ENCODE data around the gene KCNQ5. TPM values are rescaled to one million over a fixed set of nuclear protein-coding genes. Genes with fewer than 3 reads are reported as not detected.

Gene KCNQ5
- total RNA-seq, 1 experiment from 2014 or later: not detected

- TF ChIP-seq SP1 (IDR thresholded peaks at IDR 0.05; ENCODE audit: low read depth) (no peak), ZFX (IDR thresholded peaks at IDR 0.05) (no peak), POLR2A (IDR thresholded peaks at IDR 0.05; ENCODE audit: borderline replicate concordance, extremely low read depth, insufficient read depth, insufficient read length) (no peak), ELF1 (IDR thresholded peaks at IDR 0.05; ENCODE audit: borderline replicate concordance, low read depth) (no peak), ZNF274 (IDR thresholded peaks at IDR 0.05; ENCODE audit: low read depth, low read length) (no peak), EZH2phosphoT487 (IDR thresholded peaks at IDR 0.05; ENCODE audit: borderline replicate concordance) (no peak), CTCF (IDR thresholded peaks at IDR 0.05 in 2 of 3, conservative IDR thresholded peaks at IDR 0.05 in 1 of 3; ENCODE audit: borderline replicate concordance in 1 of 3, insufficient read depth in 1 of 3, low read depth in 2 of 3, low read length in 2 of 3) (no peak), EGR1 (IDR thresholded peaks at IDR 0.05; ENCODE audit: low read depth) (no peak), RAD21 (IDR thresholded peaks at IDR 0.05; ENCODE audit: low read depth) (no peak), JUND (IDR thresholded peaks at IDR 0.05) (no peak), FOSL1 (IDR thresholded peaks at IDR 0.05; ENCODE audit: low read depth) (no peak)
- TF ChIP-seq, protein P1, sequence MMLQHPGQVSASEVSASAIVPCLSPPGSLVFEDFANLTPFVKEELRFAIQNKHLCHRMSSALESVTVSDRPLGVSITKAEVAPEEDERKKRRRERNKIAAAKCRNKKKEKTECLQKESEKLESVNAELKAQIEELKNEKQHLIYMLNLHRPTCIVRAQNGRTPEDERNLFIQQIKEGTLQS (IDR thresholded peaks at IDR 0.05): no peak
- TF ChIP-seq, protein P2, sequence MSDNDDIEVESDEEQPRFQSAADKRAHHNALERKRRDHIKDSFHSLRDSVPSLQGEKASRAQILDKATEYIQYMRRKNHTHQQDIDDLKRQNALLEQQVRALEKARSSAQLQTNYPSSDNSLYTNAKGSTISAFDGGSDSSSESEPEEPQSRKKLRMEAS (IDR thresholded peaks at IDR 0.05): no peak
- no peak for ATAC-seq
- Histone ChIP-seq H3K79me2 (ENCODE audit: insufficient read depth, low read length) (no peaks in the 10 kb centered on the region), H3K9ac (ENCODE audit: low read length) (no peak overlapping the region), H3K4me1 (ENCODE audit: control insufficient read depth in 1 of 2, insufficient read depth in 2 of 2, low read length in 2 of 2) (no peaks in the 10 kb centered on the region), H3K4me3 (replicated peaks in 1 of 2; ENCODE audit: low read depth in 1 of 2, low read length in 2 of 2) (no peak overlapping the region), H3K27me3 (ENCODE audit: insufficient read depth, low read length) (peaks cover 9% of the 10 kb centered on the region), H3K9me3 (ENCODE audit: control insufficient read depth in 1 of 2, insufficient read depth in 1 of 2, low read depth in 1 of 2, low read length in 2 of 2) (no peaks in the 10 kb centered on the region), H3K27ac (ENCODE audit: low read depth, low read length) (no peak overlapping the region), H2AFZ (ENCODE audit: low read depth, low read length, poor library complexity, severe bottlenecking) (no peak overlapping the region), H3K4me2 (ENCODE audit: low read length) (no peak overlapping the region), H3K9me2 (ENCODE audit: insufficient read depth) (no peaks in the 10 kb centered on the region), H4K20me1 (ENCODE audit: insufficient read depth) (no peaks in the 10 kb centered on the region), H3K36me3 (ENCODE audit: control insufficient read depth in 1 of 2, insufficient read depth in 2 of 2, low read length in 2 of 2) (no peaks in the 10 kb centered on the region)
- intact Hi-C loops (cut with micrococcal nuclease): no loop called here
- POLR2A ChIA-PET: no interaction called here
- BruUV-seq (replicated peaks): no TSS peak
- DNase-seq (ENCODE audit: low read depth, low spot score): no peak
- RAD21 ChIA-PET (ENCODE audit: low non-redundant PET in 1 of 2, low total read pairs in 2 of 2, uncharacterized antibody in 2 of 2, unreplicated experiment in 2 of 2): no interaction called here
- CTCF ChIA-PET: no interaction called here
Measured at GRCh38 chr6:72809746-72810379, 188.0 kb downstream of the KCNQ5 start.

All from HCT116 (cell line).